GM12878 (cell line): Measurements from ENCODE around the gene FDX1. TPM values are rescaled to one million over a fixed set of nuclear protein-coding genes. Genes with fewer than 3 reads are reported as not detected.

Experiments
- ATAC-seq: fragments of 200-7000 bp; cut with Tn5 transposase; 3 replicates; pipeline ENCODE4 v1.9.1; 2020; ENCODE audit warnings: mild to moderate bottlenecking, moderate library complexity
- BruUV-seq: library from RNA; stranded (reverse); fragments of 400-500 nt; replicated peaks from 2 replicates; lab custom pipeline; 2021; lab: Mats Ljungman, UMichigan
- CTCF ChIA-PET: fragments of 300-600 bp; sonication (Branson Sonifier 250); formaldehyde crosslinking; extraction: SDS; loops from one replicate; lab custom pipeline; 2021; ENCODE audit warnings: inconsistent platforms; lab: Yijun Ruan, JAX
- POLR2A ChIA-PET: fragments of 350-600 bp; formaldehyde crosslinking; extraction: SDS; loops from one replicate; lab custom pipeline; 2021; ENCODE audit warnings: inconsistent platforms; lab: Charles Lee
- RAD21 ChIA-PET: fragments of 300-600 bp; sonication (Branson Sonifier 250); formaldehyde crosslinking; loops from one replicate; lab custom pipeline; 2023; ENCODE audit warnings: antibody characterized with exemption; ENCODE audit not compliant: unreplicated experiment; lab: Charles Lee
- SMC1A ChIA-PET: fragments of 300-600 bp; sonication (Branson Sonifier 250); formaldehyde crosslinking; loops from one replicate; lab custom pipeline; 2023; ENCODE audit not compliant: unreplicated experiment, uncharacterized antibody; lab: Charles Lee
- DNase-seq: peaks from one replicate; pipeline ENCODE4 v3.0.0-alpha.2; 2011; ENCODE audit warnings: low read depth, low spot score
- FAIRE-seq: peaks from 3 replicates; lab custom pipeline; 2011; peaks lifted over from hg19 to GRCh38; lab: Jason Lieb, UNC
- H2AFZ ChIP-seq: 2 replicates; pipeline ENCODE4 v1.6.0; 2011; ENCODE audit warnings: low read depth, low read length, control low read depth; ENCODE audit not compliant: control insufficient read depth
- H3K27ac ChIP-seq: 2 replicates; pipeline ENCODE4 v1.5.1; 2011; ENCODE audit warnings: control low read depth; ENCODE audit not compliant: control insufficient read depth, insufficient read depth
- H3K27me3 ChIP-seq, 2 experiments: replicated peaks in 1 of 2; 2 replicates each; pipeline versions ENCODE4 v1.6.0 to v1.6.1; 2011; ENCODE audit warnings: low read length in 1 of 2; ENCODE audit not compliant: control insufficient read depth in 2 of 2, insufficient read depth in 2 of 2
- H3K36me3 ChIP-seq, 2 experiments: 2 replicates each; pipeline ENCODE4 v1.5.1; 2011; ENCODE audit warnings: low read length in 1 of 2; ENCODE audit not compliant: control insufficient read depth in 2 of 2, insufficient read depth in 2 of 2
- H3K4me1 ChIP-seq: 2 replicates; pipeline ENCODE4 v1.6.1; 2011; ENCODE audit warnings: mild to moderate bottlenecking, low read length, moderate library complexity, mixed read lengths; ENCODE audit not compliant: control insufficient read depth, insufficient read depth
- H3K4me2 ChIP-seq: 2 replicates; pipeline ENCODE4 v1.6.0; 2011; ENCODE audit warnings: control low read depth; ENCODE audit not compliant: control insufficient read depth, insufficient read depth
- H3K4me3 ChIP-seq: fragments of 200-600 bp; sonication (generic); 2 replicates; pipeline ENCODE4 v1.5.1; 2016
- H3K79me2 ChIP-seq: 2 replicates; pipeline ENCODE4 v1.6.0; 2011; ENCODE audit warnings: low read length; ENCODE audit not compliant: control insufficient read depth, insufficient read depth
- H3K9ac ChIP-seq: 2 replicates; pipeline ENCODE4 v1.8.0; 2011; ENCODE audit warnings: low read length, control low read depth, mixed read lengths; ENCODE audit not compliant: control insufficient read depth, insufficient read depth
- H3K9me3 ChIP-seq: replicated peaks from 3 replicates; pipeline ENCODE4 v1.5.1; 2011; ENCODE audit warnings: mild to moderate bottlenecking, low read length; ENCODE audit not compliant: control insufficient read depth, insufficient read depth
- H4K20me1 ChIP-seq: 2 replicates; pipeline ENCODE4 v1.6.0; 2011; ENCODE audit not compliant: control insufficient read depth, insufficient read depth
- BCLAF1 ChIP-seq: fragments of 450-650 bp; IDR thresholded peaks from 2 replicates; pipeline ENCODE4 v1.6.1; 2017; ENCODE audit warnings: antibody characterized with exemption, mild to moderate bottlenecking, moderate library complexity
- CHD4 ChIP-seq: fragments of 200-600 bp; sonication (generic); IDR thresholded peaks from 2 replicates; pipeline ENCODE4 v1.6.1; 2016; ENCODE audit warnings: mild to moderate bottlenecking
- ELK1 ChIP-seq: IDR thresholded peaks from 2 replicates; pipeline ENCODE4 v1.6.1; 2012; ENCODE audit warnings: low read depth, low read length, improper control_type of control experiment
- KLF5 ChIP-seq: fragments of 450-650 bp; IDR thresholded peaks from 2 replicates; pipeline ENCODE4 v1.6.1; 2014; ENCODE audit warnings: mild to moderate bottlenecking; ENCODE audit not compliant: partially characterized antibody
- MTA2 ChIP-seq: fragments of 450-650 bp; IDR thresholded peaks from 2 replicates; pipeline ENCODE4 v1.6.1; 2016; ENCODE audit warnings: low read depth, mild to moderate bottlenecking, moderate library complexity
- NBN ChIP-seq: fragments of 450-650 bp; IDR thresholded peaks from 2 replicates; pipeline ENCODE4 v1.6.1; 2016
- PAX5 ChIP-seq: IDR thresholded peaks from 2 replicates; pipeline ENCODE4 v1.6.1; 2011; ENCODE audit warnings: low read depth, low read length, borderline replicate concordance
- POLR2A ChIP-seq: IDR thresholded peaks from 2 replicates; pipeline ENCODE4 v1.6.1; 2011; ENCODE audit warnings: low read depth, mild to moderate bottlenecking, low read length
- RCOR1 ChIP-seq: conservative IDR thresholded peaks from 2 replicates; pipeline ENCODE4 v1.6.1; 2012; ENCODE audit warnings: low read depth, low read length, improper control_type of control experiment
- SMAD5 ChIP-seq: IDR thresholded peaks from 2 replicates; pipeline ENCODE4 v1.6.1; 2016; ENCODE audit warnings: antibody characterized with exemption, low read depth
- ZBTB11 ChIP-seq: fragments of 450-650 bp; formaldehyde crosslinking; IDR thresholded peaks from 2 replicates; pipeline ENCODE4 v1.5.0; 2022; ENCODE audit warnings: mild to moderate bottlenecking, missing genetic modification characterization
- WGBS: methylation state at CpG from one replicate; pipeline ENCODE4 v1.1.6; 2016; ENCODE audit warnings: low lambda C conversion rate; ENCODE audit not compliant: insufficient replicate concordance, insufficient coverage; ENCODE audit errors: missing lambda C conversion rate; 5-methylcytosine and 5-hydroxymethylcytosine counted together
- in situ Hi-C: fragments of 300-500 bp; cut with MboI; formaldehyde crosslinking; loops from 9 replicates; pipeline ENCODE4 v1.14.3; 2018; ENCODE audit warnings: mixed read lengths
- intact Hi-C: fragments of 100-400 bp; cut with micrococcal nuclease; formaldehyde crosslinking; loops from one replicate; pipeline ENCODE4 v1.14.2; 2022; ENCODE audit not compliant: unreplicated experiment
- polyA plus RNA-seq, 11 experiments: library from polyadenylated mRNA; depleted of rRNA in 4 of 11; unstranded in 6 of 11; stranded (reverse) in 5 of 11; fragments of >200 nt; fragmentation: Nextera tagmentation in 4 of 11; fragmentation: Illumina TruSeq in 1 of 11; extraction: Ambion mirVana in 4 of 11; extraction: Trizol in 1 of 11; gene quantifications; 1 replicate in 1 of 11; 2 replicates in 10 of 11; pipeline versions ENCODE4 v1.2.1 to v1.2.3, GENCODE V29; 2011 to 2016; ENCODE audit warnings: inconsistent platforms in 2 of 11, missing spikeins in 2 of 11, low read depth in 1 of 11
- total RNA-seq, 4 experiments: library from RNA; depleted of rRNA in 3 of 4; stranded (reverse); fragments of >200 nt in 3 of 4; fragmentation: Illumina TruSeq in 1 of 4; extraction: Trizol in 1 of 4; gene quantifications; 2 replicates each; pipeline versions ENCODE4 v1.2.1 to v1.2.3, GENCODE V29; 2013 to 2021

FDX1 gene
- total and polyA plus RNA-seq, 10 of the 15 experiments (the other 5 are each of a cell fraction or from before 2014, with no cell fraction given): 3.9 to 20.3 (median 8.1) TPM

- FAIRE-seq (no peak), DNase-seq (no peak), ATAC-seq (no peak)
- CTCF ChIA-PET: interaction anchor here (1.8 kb wide), 1 partner anchor 13 kb away, joined by 6 read pairs; no protein-coding TSS in a partner anchor
- H3K36me3 ChIP-seq: no peaks in the 10 kb centered on the region
- SMC1A ChIA-PET: interaction anchor here (2.0 kb wide), 1 partner anchor 8 kb away, joined by 5 read pairs; no protein-coding TSS in a partner anchor
- BruUV-seq: no TSS peak
- no peak overlapping the region for H3K4me3 ChIP-seq
- 0 out of 4 replicates have a peak, but pooled peaks cover 0 to 4% of the 10 kb centered on the region in 2 experiments for H3K27me3 ChIP-seq
- no peak overlapping the region for H3K4me2 ChIP-seq
- H2AFZ ChIP-seq: no peak overlapping the region
- H3K79me2 ChIP-seq: no peaks in the 10 kb centered on the region
- no peak overlapping the region for H3K27ac ChIP-seq
- in situ Hi-C loops: no loop called here
- H4K20me1 ChIP-seq: no peaks in the 10 kb centered on the region
- RAD21 ChIA-PET: no interaction called here
- 48% methylated on average over 7 of the region's 7 CpGs for WGBS
- TF ChIP-seq NBN: no peak
- TF ChIP-seq ZBTB11 (CRISPR knock-in tag): no peak
- TF ChIP-seq RCOR1: no peak
- no peak for TF ChIP-seq CHD4
- TF ChIP-seq POLR2A: no peak
- TF ChIP-seq MTA2: no peak
- no peak for TF ChIP-seq PAX5
- no peak for TF ChIP-seq ELK1
- TF ChIP-seq BCLAF1: no peak
- TF ChIP-seq SMAD5: no peak
- TF ChIP-seq KLF5: no peak
- no peaks in the 10 kb centered on the region for H3K4me1 ChIP-seq
- H3K9me3 ChIP-seq: no peaks in the 10 kb centered on the region
- intact Hi-C loops: no loop called here
- H3K9ac ChIP-seq: no peak overlapping the region
- POLR2A ChIA-PET: no interaction called here
These were observed 62.0 kb downstream of the FDX1 start for GRCh38 chr11:110491577-110492320.
